Measurements from ENCODE around the gene SSU72.

SSU72 gene

GRCh38 chr1:1541956-1542765 lies 32.5 kb downstream of the SSU72 start:
- H3K4me3 ChIP-seq (ENCODE audit: low read depth, low read length): no peak overlapping the region
- TF ChIP-seq, protein P1, sequence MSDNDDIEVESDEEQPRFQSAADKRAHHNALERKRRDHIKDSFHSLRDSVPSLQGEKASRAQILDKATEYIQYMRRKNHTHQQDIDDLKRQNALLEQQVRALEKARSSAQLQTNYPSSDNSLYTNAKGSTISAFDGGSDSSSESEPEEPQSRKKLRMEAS (IDR thresholded peaks at IDR 0.05; ENCODE audit: low read depth, low read length): no peak
- TF ChIP-seq POLR2A (IDR thresholded peaks at IDR 0.05; ENCODE audit: extremely low read depth, insufficient read length): no peak
- no peak for TF ChIP-seq MYC (IDR thresholded peaks at IDR 0.05; ENCODE audit: low read depth, low read length)
- TF ChIP-seq CTCF (IDR thresholded peaks at IDR 0.05; ENCODE audit: low read depth, low read length): no peak
- DNase-seq (ENCODE audit: low read depth): no peak

DNA sequence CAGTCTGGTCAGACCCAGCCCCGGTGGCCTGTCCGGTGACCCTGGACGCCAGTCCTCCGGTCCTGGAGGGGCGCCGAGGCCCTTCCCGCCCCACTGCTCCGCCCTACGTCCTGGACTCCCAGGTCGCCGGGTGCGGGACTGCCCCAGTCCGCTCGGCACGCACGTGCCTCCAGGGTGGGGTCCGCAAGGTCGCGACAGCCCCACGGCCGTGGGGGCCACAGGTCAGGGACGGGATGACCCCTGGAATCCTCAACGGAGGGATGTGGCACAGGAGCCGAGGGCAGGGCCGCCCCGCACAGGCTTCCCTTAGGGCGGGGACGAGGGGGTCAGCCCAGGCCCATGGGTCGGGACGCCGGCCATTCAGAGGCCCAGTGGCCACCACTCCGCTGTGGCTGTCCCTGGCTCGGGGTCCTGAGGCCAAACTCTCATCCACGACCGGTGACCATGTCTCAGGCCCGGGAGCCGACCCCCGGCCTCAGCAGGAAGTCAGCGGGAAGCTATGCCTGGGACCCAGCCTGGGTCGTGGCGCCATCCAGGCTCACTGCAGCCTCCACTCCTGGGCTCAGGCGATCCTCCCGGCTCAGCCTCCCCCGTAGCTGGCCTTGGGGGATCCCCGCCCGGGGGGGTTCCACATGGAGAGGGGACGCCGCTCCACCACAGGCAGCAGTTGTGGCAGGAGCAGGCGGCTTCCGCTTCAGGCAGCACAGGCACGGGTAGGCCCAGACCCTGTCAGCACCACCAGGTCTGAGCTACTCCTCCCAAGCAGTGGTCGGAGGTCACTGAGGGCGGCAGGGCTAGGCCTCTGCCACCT lies 33.6 kb downstream of the SSU72 start:
- TF ChIP-seq POLR2A (IDR thresholded peaks at IDR 0.05; ENCODE audit: extremely low read depth, insufficient read length): no peak
- TF ChIP-seq CTCF (IDR thresholded peaks at IDR 0.05; ENCODE audit: low read depth, low read length): no peak
- TF ChIP-seq, protein P1 (IDR thresholded peaks at IDR 0.05; ENCODE audit: low read depth, low read length): no peak
- no peak for TF ChIP-seq MYC (IDR thresholded peaks at IDR 0.05; ENCODE audit: low read depth, low read length)
- no peak for DNase-seq (ENCODE audit: low read depth)
- no peak overlapping the region for H3K4me3 ChIP-seq (ENCODE audit: low read depth, low read length)

DNA sequence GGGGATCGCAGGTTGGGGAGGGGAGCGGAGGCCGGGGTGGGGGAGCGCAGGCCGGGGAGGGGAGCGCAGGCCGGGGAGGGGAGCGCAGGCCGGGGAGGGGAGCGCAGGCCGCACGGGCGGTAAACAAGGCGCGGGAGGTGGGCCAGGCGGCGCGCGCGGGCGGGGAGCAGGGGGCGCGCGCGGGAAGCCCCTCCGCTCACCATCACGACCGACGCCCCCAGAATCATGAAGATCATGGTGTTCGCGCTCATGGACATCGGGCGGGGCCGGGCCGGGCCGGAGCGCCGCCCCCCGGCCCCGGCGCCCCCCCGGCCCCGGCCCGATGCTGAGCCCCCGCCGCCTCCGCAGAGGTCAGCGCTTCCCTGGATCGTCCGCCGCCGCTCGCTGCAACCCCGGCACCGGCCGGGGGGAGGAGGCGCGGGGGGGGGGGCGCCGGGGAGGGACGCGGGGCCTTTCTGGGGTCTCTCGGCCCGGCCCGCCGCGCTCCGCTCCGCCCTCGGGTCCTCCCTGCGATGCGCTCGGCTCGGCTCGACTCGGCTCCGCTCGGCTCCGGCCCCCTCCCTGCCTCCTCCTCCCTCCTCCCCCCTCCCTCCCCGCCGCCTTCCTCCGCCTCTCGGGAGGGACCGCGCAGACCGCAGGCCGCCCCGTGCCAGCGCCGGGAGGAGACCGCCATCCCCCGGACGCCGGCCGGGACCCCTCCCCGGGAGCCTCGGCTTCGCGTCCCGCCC lies 34.4 kb downstream of the SSU72 start, which contains the start of gene TMEM240:
TMEM240 (minus strand) TSS at position 535 of the 728 bp plus-strand sequence; CDS start at position 257, 278 bp downstream.
- DNase-seq (ENCODE audit: low read depth): no peak
- no peak for TF ChIP-seq POLR2A (IDR thresholded peaks at IDR 0.05; ENCODE audit: extremely low read depth, insufficient read length)
- TF ChIP-seq, protein P1 (IDR thresholded peaks at IDR 0.05; ENCODE audit: low read depth, low read length): no peak
- TF ChIP-seq MYC (IDR thresholded peaks at IDR 0.05; ENCODE audit: low read depth, low read length): no peak
- TF ChIP-seq CTCF (IDR thresholded peaks at IDR 0.05; ENCODE audit: low read depth, low read length): no peak
- H3K4me3 ChIP-seq (ENCODE audit: low read depth, low read length): no peak within 1 kb of the TSS

DNA sequence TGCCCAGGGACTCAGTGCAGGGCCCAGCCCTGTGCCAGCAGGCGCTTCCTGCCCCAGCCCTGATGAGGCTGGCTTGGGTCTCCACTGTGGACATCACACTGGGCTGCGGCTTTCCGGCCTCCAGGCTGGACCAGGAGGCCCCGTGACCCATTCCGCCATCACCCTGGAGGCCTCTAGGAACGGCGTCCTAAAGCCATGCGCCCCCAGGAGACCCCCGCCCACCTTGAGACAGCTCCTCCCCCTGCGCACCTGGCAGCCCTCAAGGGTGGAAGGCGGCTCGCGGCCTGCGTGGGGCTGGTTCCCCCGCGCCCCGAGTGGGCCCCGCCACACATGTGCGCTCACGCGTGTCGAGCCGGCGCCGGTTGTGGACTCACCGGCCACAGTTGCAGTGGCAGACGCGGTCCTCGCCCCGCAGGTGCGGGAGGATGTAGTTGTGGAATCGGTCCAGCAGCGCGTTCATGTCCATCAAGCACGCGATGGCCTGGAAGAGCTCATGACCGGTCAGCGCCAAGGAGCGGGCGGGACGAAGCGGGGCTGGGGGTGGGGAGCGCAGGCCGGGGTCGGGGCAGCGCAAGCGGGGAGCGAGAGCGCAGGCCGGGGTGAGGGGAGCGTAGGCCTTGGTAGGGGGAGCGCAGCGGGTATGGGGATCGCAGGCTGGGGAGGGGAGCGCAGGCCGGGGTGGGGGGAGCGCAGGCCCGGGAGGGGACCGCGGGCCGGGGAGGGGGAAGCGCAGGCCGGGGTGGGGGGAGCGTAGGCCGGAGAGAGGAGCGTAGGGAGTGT lies 35.2 kb downstream of the SSU72 start:
- no peak overlapping the region for H3K4me3 ChIP-seq (ENCODE audit: low read depth, low read length)
- DNase-seq (ENCODE audit: low read depth): no peak
- TF ChIP-seq CTCF (IDR thresholded peaks at IDR 0.05; ENCODE audit: low read depth, low read length) (no peak), POLR2A (IDR thresholded peaks at IDR 0.05; ENCODE audit: extremely low read depth, insufficient read length) (no peak), MYC (IDR thresholded peaks at IDR 0.05; ENCODE audit: low read depth, low read length) (no peak)
- TF ChIP-seq, protein P1 (IDR thresholded peaks at IDR 0.05; ENCODE audit: low read depth, low read length): no peak

- TF ChIP-seq MYC (IDR thresholded peaks at IDR 0.05; ENCODE audit: low read depth, low read length) (no peak), POLR2A (IDR thresholded peaks at IDR 0.05; ENCODE audit: extremely low read depth, insufficient read length) (no peak), CTCF (IDR thresholded peaks at IDR 0.05; ENCODE audit: low read depth, low read length) (no peak)
- TF ChIP-seq, protein P1 (IDR thresholded peaks at IDR 0.05; ENCODE audit: low read depth, low read length): no peak
- H3K4me3 ChIP-seq (ENCODE audit: low read depth, low read length): no peak overlapping the region
- no peak for DNase-seq (ENCODE audit: low read depth)
These were observed 35.7 kb downstream of the SSU72 start for GRCh38 chr1:1538989-1539309.

Data from NB4 (cell line).